GM12878 (cell line): ENCODE measurements around the gene HK1. TPM values are rescaled to one million over a fixed set of nuclear protein-coding genes. Genes with fewer than 3 reads are reported as not detected.

Experiments
- ATAC-seq: fragments of 200-7000 bp; cut with Tn5 transposase; 3 replicates; pipeline ENCODE4 v1.9.1; 2020; ENCODE audit warnings: mild to moderate bottlenecking, moderate library complexity
- BruUV-seq: library from RNA; stranded (reverse); fragments of 400-500 nt; replicated peaks from 2 replicates; lab custom pipeline; 2021; lab: Mats Ljungman, UMichigan
- CTCF ChIA-PET: fragments of 300-600 bp; sonication (Branson Sonifier 250); formaldehyde crosslinking; extraction: SDS; loops from one replicate; lab custom pipeline; 2021; ENCODE audit warnings: inconsistent platforms; lab: Yijun Ruan, JAX
- POLR2A ChIA-PET: fragments of 350-600 bp; formaldehyde crosslinking; extraction: SDS; loops from one replicate; lab custom pipeline; 2021; ENCODE audit warnings: inconsistent platforms; lab: Charles Lee
- RAD21 ChIA-PET: fragments of 300-600 bp; sonication (Branson Sonifier 250); formaldehyde crosslinking; loops from one replicate; lab custom pipeline; 2023; ENCODE audit warnings: antibody characterized with exemption; ENCODE audit not compliant: unreplicated experiment; lab: Charles Lee
- SMC1A ChIA-PET: fragments of 300-600 bp; sonication (Branson Sonifier 250); formaldehyde crosslinking; loops from one replicate; lab custom pipeline; 2023; ENCODE audit not compliant: unreplicated experiment, uncharacterized antibody; lab: Charles Lee
- DNase-seq: peaks from one replicate; pipeline ENCODE4 v3.0.0-alpha.2; 2011; ENCODE audit warnings: low read depth, low spot score
- FAIRE-seq: peaks from 3 replicates; lab custom pipeline; 2011; peaks lifted over from hg19 to GRCh38; lab: Jason Lieb, UNC
- H2AFZ ChIP-seq: 2 replicates; pipeline ENCODE4 v1.6.0; 2011; ENCODE audit warnings: low read depth, low read length, control low read depth; ENCODE audit not compliant: control insufficient read depth
- H3K27ac ChIP-seq: 2 replicates; pipeline ENCODE4 v1.5.1; 2011; ENCODE audit warnings: control low read depth; ENCODE audit not compliant: control insufficient read depth, insufficient read depth
- H3K27me3 ChIP-seq, 2 experiments: replicated peaks in 1 of 2; 2 replicates each; pipeline versions ENCODE4 v1.6.0 to v1.6.1; 2011; ENCODE audit warnings: low read length in 1 of 2; ENCODE audit not compliant: control insufficient read depth in 2 of 2, insufficient read depth in 2 of 2
- H3K36me3 ChIP-seq, 2 experiments: 2 replicates each; pipeline ENCODE4 v1.5.1; 2011; ENCODE audit warnings: low read length in 1 of 2; ENCODE audit not compliant: control insufficient read depth in 2 of 2, insufficient read depth in 2 of 2
- H3K4me1 ChIP-seq: 2 replicates; pipeline ENCODE4 v1.6.1; 2011; ENCODE audit warnings: mild to moderate bottlenecking, low read length, moderate library complexity, mixed read lengths; ENCODE audit not compliant: control insufficient read depth, insufficient read depth
- H3K4me2 ChIP-seq: 2 replicates; pipeline ENCODE4 v1.6.0; 2011; ENCODE audit warnings: control low read depth; ENCODE audit not compliant: control insufficient read depth, insufficient read depth
- H3K4me3 ChIP-seq: fragments of 200-600 bp; sonication (generic); 2 replicates; pipeline ENCODE4 v1.5.1; 2016
- H3K79me2 ChIP-seq: 2 replicates; pipeline ENCODE4 v1.6.0; 2011; ENCODE audit warnings: low read length; ENCODE audit not compliant: control insufficient read depth, insufficient read depth
- H3K9ac ChIP-seq: 2 replicates; pipeline ENCODE4 v1.8.0; 2011; ENCODE audit warnings: low read length, control low read depth, mixed read lengths; ENCODE audit not compliant: control insufficient read depth, insufficient read depth
- H3K9me3 ChIP-seq: replicated peaks from 3 replicates; pipeline ENCODE4 v1.5.1; 2011; ENCODE audit warnings: mild to moderate bottlenecking, low read length; ENCODE audit not compliant: control insufficient read depth, insufficient read depth
- H4K20me1 ChIP-seq: 2 replicates; pipeline ENCODE4 v1.6.0; 2011; ENCODE audit not compliant: control insufficient read depth, insufficient read depth
- BCL11A ChIP-seq: IDR thresholded peaks from 2 replicates; pipeline ENCODE4 v1.6.1; 2011; ENCODE audit warnings: low read depth, low read length
- CBX5 ChIP-seq: sonication (generic); IDR thresholded peaks from 2 replicates; pipeline ENCODE4 v1.6.1; 2016; ENCODE audit warnings: low read depth, moderate library complexity, mild to moderate bottlenecking, inconsistent platforms
- EGR1 ChIP-seq, 2 experiments: IDR thresholded peaks; 1 replicate in 1 of 2; 2 replicates in 1 of 2; pipeline ENCODE4 v1.6.1; 2011 to 2012; ENCODE audit warnings: low read depth in 2 of 2, low read length in 2 of 2, borderline replicate concordance in 1 of 2, mild to moderate bottlenecking in 1 of 2, moderate library complexity in 1 of 2
- KAT2A ChIP-seq: conservative IDR thresholded peaks from 2 replicates; pipeline ENCODE4 v1.6.1; 2011; ENCODE audit warnings: low read depth, low read length; ENCODE audit not compliant: control insufficient read depth
- NFYA ChIP-seq: IDR thresholded peaks from 2 replicates; pipeline ENCODE4 v1.6.1; 2011; ENCODE audit warnings: low read depth, mild to moderate bottlenecking, low read length, improper control_type of control experiment, borderline replicate concordance
- NR2F1 ChIP-seq: fragments of 450-650 bp; conservative IDR thresholded peaks from 2 replicates; pipeline ENCODE4 v1.6.1; 2017; ENCODE audit warnings: mild to moderate bottlenecking
- ZNF24 ChIP-seq: fragments of 450-650 bp; IDR thresholded peaks from 2 replicates; pipeline ENCODE4 v1.6.1; 2017; ENCODE audit warnings: antibody characterized with exemption, mild to moderate bottlenecking
- WGBS: methylation state at CpG from one replicate; pipeline ENCODE4 v1.1.6; 2016; ENCODE audit warnings: low lambda C conversion rate; ENCODE audit not compliant: insufficient replicate concordance, insufficient coverage; ENCODE audit errors: missing lambda C conversion rate; 5-methylcytosine and 5-hydroxymethylcytosine counted together
- in situ Hi-C: fragments of 300-500 bp; cut with MboI; formaldehyde crosslinking; loops from 9 replicates; pipeline ENCODE4 v1.14.3; 2018; ENCODE audit warnings: mixed read lengths
- intact Hi-C: fragments of 100-400 bp; cut with micrococcal nuclease; formaldehyde crosslinking; loops from one replicate; pipeline ENCODE4 v1.14.2; 2022; ENCODE audit not compliant: unreplicated experiment
- polyA plus RNA-seq, 11 experiments: library from polyadenylated mRNA; depleted of rRNA in 4 of 11; unstranded in 6 of 11; stranded (reverse) in 5 of 11; fragments of >200 nt; fragmentation: Nextera tagmentation in 4 of 11; fragmentation: Illumina TruSeq in 1 of 11; extraction: Ambion mirVana in 4 of 11; extraction: Trizol in 1 of 11; gene quantifications; 1 replicate in 1 of 11; 2 replicates in 10 of 11; pipeline versions ENCODE4 v1.2.1 to v1.2.3, GENCODE V29; 2011 to 2016; ENCODE audit warnings: inconsistent platforms in 2 of 11, missing spikeins in 2 of 11, low read depth in 1 of 11
- total RNA-seq, 4 experiments: library from RNA; depleted of rRNA in 3 of 4; stranded (reverse); fragments of >200 nt in 3 of 4; fragmentation: Illumina TruSeq in 1 of 4; extraction: Trizol in 1 of 4; gene quantifications; 2 replicates each; pipeline versions ENCODE4 v1.2.1 to v1.2.3, GENCODE V29; 2013 to 2021
- TF ChIP-seq, protein P1 (sequence below): IDR thresholded peaks from 2 replicates; pipeline ENCODE4 v1.6.1; 2011; ENCODE audit warnings: borderline replicate concordance, low read depth, mild to moderate bottlenecking, moderate library complexity, mixed read lengths, low read length; ENCODE audit not compliant: insufficient read depth; ENCODE audit errors: extremely low read length
- TF ChIP-seq, protein P2 (sequence below): fragments of 450-650 bp; IDR thresholded peaks from 2 replicates; pipeline ENCODE4 v1.6.1; 2016; ENCODE audit warnings: mild to moderate bottlenecking

The HK1 gene
- total and polyA plus RNA-seq, 10 of the 15 experiments (the other 5 are each of a cell fraction or from before 2014, with no cell fraction given) = 3.4 to 77.3 (median 46.6) TPM

- BruUV-seq = no TSS peak
- no peak for FAIRE-seq
- peak; percentile 68 for ATAC-seq
- ChIA-PET CTCF (no interaction called here), SMC1A (interaction anchor here (2.3 kb wide), 1 partner anchor 11 kb away, joined by 8 read pairs; no protein-coding TSS in a partner anchor)
- Histone ChIP-seq H3K27me3 (no peaks in the 10 kb centered on the region), H3K4me2 (peak overlapping the region; percentile 77), H3K79me2 (peaks cover 61% of the 10 kb centered on the region)
- intact Hi-C loops = no loop called here
- TF ChIP-seq EGR1 (IDR thresholded peaks at IDR 0.05; ENCODE audit: borderline replicate concordance in 1 of 2, low read depth in 2 of 2, low read length in 2 of 2) = 0 out of 3 replicates have a peak, but pooled peaks of 1 of the 2 experiments have one; percentile 8
- no peak for TF ChIP-seq BCL11A
- TF ChIP-seq CBX5 = no peak
- TF ChIP-seq ZNF24 = no peak
- TF ChIP-seq, all 136 proteins: peak for 1
- Histone ChIP-seq H3K36me3 (peaks cover 3 to 5% of the 10 kb centered on the region in 2 experiments), H3K9me3 (no peaks in the 10 kb centered on the region), H3K4me1 (peaks cover 15% of the 10 kb centered on the region), H3K27ac (peak overlapping the region; percentile 4; the same call in 1 of the 2 replicates), H2AFZ (peak overlapping the region; percentile 11), H3K9ac (peak overlapping the region; percentile 35; the same call in 1 of the 2 replicates), H4K20me1 (no peaks in the 10 kb centered on the region; the same call in 1 of the 2 replicates), H3K4me3 (peak overlapping the region; percentile 54; the same call in 1 of the 2 replicates)
- WGBS = 10% methylated on average over 13 of the region's 13 CpGs
- in situ Hi-C loops = no loop called here
- ChIA-PET RAD21 (no interaction called here), POLR2A (no interaction called here)
- DNase-seq = no peak
Measured at GRCh38 chr10:69335063-69335587, 56.8 kb downstream of the HK1 start.

- no peak overlapping the region for H3K4me3 ChIP-seq
- WGBS = 79% methylated on average over 8 of the region's 8 CpGs
- H3K27me3 ChIP-seq = no peaks in the 10 kb centered on the region
- H3K9me3 ChIP-seq = no peaks in the 10 kb centered on the region
- H4K20me1 ChIP-seq = no peaks in the 10 kb centered on the region; the same call in 1 of the 2 replicates
- DNase-seq = no peak
- H3K36me3 ChIP-seq = peaks cover 0 to 5% of the 10 kb centered on the region in 2 experiments
- peaks cover 15% of the 10 kb centered on the region for H3K4me1 ChIP-seq
- no peak for ATAC-seq
- in situ Hi-C loops (no loop called here), intact Hi-C loops (no loop called here)
- CTCF ChIA-PET = no interaction called here
- H3K27ac ChIP-seq = peak overlapping the region; percentile 4; the same call in 1 of the 2 replicates
- POLR2A ChIA-PET = no interaction called here
- H3K9ac ChIP-seq = no peak overlapping the region
- H3K4me2 ChIP-seq = peak overlapping the region; percentile 77; the same call in 1 of the 2 replicates
- SMC1A ChIA-PET = interaction anchor here (2.3 kb wide), 1 partner anchor 12 kb away, joined by 8 read pairs; no protein-coding TSS in a partner anchor
- peaks cover 63% of the 10 kb centered on the region for H3K79me2 ChIP-seq
- RAD21 ChIA-PET = no interaction called here
- H2AFZ ChIP-seq = no peak overlapping the region
- no peak for FAIRE-seq
- BruUV-seq = no TSS peak
- TF ChIP-seq, protein P1, sequence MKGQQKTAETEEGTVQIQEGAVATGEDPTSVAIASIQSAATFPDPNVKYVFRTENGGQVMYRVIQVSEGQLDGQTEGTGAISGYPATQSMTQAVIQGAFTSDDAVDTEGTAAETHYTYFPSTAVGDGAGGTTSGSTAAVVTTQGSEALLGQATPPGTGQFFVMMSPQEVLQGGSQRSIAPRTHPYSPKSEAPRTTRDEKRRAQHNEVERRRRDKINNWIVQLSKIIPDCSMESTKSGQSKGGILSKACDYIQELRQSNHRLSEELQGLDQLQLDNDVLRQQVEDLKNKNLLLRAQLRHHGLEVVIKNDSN = no peak
- no peak for TF ChIP-seq KAT2A
- no peak for TF ChIP-seq NR2F1
- TF ChIP-seq, protein P2, sequence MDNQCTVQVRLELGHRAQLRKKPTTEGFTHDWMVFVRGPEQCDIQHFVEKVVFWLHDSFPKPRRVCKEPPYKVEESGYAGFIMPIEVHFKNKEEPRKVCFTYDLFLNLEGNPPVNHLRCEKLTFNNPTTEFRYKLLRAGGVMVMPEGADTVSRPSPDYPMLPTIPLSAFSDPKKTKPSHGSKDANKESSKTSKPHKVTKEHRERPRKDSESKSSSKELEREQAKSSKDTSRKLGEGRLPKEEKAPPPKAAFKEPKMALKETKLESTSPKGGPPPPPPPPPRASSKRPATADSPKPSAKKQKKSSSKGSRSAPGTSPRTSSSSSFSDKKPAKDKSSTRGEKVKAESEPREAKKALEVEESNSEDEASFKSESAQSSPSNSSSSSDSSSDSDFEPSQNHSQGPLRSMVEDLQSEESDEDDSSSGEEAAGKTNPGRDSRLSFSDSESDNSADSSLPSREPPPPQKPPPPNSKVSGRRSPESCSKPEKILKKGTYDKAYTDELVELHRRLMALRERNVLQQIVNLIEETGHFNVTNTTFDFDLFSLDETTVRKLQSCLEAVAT = no peak
- TF ChIP-seq NFYA = no peak
Measured at GRCh38 chr10:69335613-69336012, 57.3 kb downstream of the HK1 start.
